Inferior parietal cortex (tissue), 1 donor: Measurements from ENCODE around the gene HIVEP1.
"Not testable (repeated sequence)": the region's sequence is repeated elsewhere in the genome, so short reads cannot be mapped to it uniquely, and the experiment has no call there.

Experiments
- DNase-seq: peaks from one replicate; pipeline ENCODE4 v3.0.0-alpha.2; 2016; ENCODE audit errors: extremely low spot score

HIVEP1 gene

GRCh38 chr6:12116978-12117377 lies 104.9 kb downstream of the HIVEP1 start:
- no peak for DNase-seq

DNA sequence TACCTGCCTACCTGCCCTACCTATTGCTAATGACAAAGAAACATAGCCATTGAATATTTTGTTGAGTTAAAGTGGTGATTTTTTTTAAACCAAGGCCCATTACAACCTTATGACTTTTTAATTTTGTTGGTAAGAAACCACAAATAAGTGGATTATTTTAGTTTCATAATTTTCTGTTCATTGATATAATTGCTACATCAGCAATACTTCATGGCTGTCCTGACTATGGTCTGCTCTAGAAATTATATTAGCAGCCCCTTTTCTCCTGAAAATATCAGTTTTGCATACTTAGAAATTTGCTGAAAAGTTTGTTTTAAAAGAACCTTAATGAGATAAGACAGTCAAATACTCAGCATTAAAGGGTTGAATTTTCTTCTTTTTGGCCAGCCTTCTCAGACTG lies 106.5 kb downstream of the HIVEP1 start:
- no peak for DNase-seq

GRCh38 chr6:12119085-12119588 lies 107.0 kb downstream of the HIVEP1 start:
- no peak for DNase-seq

DNA sequence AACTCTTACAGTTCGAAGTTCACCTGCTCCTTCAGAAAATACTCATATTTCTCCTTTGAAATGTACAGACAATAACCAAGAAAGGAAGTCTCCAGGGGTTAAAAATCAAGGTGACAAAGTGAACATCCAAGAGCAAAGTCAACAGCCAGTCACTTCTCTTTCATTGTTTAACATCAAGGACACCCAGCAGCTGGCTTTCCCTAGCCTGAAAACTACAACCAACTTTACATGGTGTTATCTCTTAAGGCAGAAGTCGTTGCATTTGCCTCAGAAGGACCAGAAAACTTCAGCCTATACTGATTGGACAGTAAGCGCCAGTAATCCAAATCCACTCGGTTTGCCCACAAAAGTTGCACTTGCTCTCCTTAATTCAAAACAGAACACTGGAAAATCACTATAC lies 113.3 kb downstream of the HIVEP1 start:
- no peak for DNase-seq

DNA sequence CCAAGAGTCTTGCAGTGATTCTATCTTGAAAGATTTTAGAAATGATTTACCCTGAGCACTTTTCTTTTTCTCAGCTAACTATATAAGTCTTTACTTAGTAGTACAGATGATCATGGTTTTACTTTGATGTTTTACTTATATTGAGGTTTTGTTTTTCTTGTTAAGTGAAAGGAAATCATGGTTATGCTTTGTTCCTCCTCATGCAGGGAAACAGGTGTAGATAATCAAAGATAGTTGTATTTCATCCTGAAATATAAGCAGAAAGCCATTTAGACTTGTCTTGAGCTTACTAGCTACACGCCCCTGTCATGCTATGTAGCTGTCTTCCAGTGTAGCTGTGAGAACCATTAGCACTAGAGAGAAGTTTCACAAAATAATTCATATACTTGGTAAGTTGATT lies 113.9 kb downstream of the HIVEP1 start:
- DNase-seq = no peak

DNA sequence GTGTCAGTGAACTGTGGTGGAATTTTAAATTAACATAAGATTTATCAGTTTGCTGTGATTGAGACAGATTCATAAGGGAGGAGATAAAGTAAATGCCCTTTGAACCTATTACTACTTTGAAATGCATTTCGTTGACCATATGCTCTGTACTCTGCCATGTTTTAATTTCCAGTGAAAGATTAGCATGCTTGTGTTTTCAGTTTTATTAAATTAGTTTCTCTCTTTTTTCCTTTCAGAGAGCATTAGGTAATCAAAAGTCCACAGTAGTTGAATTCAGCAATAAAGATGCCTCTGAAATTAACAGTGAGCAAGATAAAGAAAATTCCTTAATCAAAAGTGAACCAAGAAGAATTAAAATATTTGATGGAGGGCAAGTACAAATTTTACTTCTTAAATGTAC lies 117.4 kb downstream of the HIVEP1 start:
- no peak for DNase-seq

DNA sequence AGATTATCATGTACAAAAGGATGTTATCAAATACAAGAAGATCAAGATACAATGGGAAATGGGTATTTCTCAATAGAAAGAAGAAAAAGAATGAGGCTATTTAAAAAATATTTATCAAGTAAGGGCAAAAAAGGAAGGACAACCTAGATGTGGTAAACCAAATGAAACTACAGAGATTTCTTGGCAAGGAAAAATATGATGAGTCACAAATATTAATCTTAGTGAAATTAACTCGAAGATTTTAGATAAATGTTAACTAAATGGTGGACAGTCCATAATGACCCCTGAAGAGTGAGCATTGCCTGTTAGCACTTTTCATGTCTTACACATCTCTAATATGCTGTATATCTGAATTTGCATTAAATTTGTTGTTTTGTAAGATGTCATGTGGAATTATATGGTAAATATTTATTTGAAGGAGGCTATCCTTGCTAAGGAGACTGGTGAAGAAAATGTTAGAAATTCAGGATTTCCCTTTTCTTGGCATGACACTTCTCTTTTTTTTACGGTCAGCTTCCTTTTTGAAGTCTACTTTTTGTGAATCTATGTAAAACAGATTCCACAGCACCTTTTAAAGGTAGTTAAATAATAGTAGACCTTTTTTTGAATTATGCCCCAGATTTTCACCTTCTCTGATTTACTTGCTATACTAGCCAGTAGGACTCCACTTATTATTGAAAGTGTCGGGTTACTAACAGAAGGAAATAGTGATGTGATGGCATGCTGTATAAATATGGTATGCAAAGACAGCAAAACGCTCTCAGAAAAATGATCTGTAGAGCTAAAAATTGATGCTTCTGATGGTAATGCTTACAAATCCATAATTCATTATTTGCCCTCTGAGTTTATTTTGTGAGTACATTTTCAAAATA lies 120.5 kb downstream of the HIVEP1 start:
- DNase-seq = no peak

GRCh38 chr6:12134581-12134980 lies 122.5 kb downstream of the HIVEP1 start:
- DNase-seq = no peak

GRCh38 chr6:12134991-12135390 lies 122.9 kb downstream of the HIVEP1 start:
- no peak for DNase-seq

DNA sequence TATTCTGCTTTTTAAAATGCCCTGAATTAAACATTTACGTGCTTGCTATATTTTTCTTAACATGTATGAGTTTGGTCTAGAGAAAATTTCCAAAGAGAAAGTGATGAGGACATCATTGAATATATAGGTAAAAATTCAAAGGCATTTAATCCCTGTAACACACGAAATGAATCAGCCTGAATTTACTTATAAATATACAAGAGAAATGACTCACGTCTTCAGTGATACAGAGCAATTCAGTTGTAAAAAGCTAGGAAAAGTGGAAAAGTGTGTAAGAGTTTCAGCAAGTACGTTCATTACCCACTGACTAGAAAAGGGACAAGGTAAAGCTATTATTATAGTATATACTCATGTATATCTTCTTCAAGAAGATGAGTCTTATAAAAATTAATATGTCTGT lies 124.8 kb downstream of the HIVEP1 start:
- DNase-seq = no peak

- DNase-seq = peak; percentile 72
These were observed 125.4 kb downstream of the HIVEP1 start for GRCh38 chr6:12137480-12137879.

DNA sequence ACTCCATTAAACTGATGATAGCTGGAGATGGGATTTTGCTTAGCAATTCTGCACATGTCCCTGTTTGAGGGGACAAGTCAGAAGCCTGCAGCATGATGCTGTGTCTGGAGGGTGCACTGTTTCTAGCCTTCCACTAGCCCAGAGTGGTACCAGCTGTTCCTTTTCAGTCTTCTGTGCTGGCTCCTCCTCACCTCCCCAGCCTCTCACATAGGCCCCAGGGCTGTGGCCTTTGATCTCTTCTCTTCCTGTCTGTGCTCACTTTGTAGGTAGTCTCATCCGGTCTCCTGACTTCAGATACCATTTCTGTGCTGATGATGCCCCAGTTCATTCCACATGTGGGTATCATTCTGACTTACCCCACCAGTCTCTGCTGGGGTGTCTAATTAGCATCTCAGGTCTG lies 126.3 kb downstream of the HIVEP1 start:
- no peak for DNase-seq

DNA sequence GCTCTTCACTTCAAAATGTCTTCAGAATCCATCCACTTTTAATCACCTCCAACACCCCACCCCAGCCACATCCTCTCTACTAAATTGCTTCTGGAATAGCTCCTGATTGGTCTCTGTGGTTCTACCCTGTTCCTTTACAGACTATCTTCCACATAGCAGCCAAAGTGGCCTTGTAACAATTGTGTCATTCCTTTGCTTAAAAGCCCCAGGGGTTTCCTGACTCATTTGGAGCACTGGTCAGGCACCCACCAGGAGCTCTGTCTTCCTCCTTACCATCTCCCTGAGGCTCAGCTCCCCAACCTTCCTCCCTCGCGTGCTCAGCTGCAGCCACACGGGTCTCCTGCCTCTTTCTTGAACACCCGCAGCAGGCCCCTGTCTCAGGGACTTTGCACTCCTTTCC lies 126.8 kb downstream of the HIVEP1 start:
- no peak for DNase-seq

DNA sequence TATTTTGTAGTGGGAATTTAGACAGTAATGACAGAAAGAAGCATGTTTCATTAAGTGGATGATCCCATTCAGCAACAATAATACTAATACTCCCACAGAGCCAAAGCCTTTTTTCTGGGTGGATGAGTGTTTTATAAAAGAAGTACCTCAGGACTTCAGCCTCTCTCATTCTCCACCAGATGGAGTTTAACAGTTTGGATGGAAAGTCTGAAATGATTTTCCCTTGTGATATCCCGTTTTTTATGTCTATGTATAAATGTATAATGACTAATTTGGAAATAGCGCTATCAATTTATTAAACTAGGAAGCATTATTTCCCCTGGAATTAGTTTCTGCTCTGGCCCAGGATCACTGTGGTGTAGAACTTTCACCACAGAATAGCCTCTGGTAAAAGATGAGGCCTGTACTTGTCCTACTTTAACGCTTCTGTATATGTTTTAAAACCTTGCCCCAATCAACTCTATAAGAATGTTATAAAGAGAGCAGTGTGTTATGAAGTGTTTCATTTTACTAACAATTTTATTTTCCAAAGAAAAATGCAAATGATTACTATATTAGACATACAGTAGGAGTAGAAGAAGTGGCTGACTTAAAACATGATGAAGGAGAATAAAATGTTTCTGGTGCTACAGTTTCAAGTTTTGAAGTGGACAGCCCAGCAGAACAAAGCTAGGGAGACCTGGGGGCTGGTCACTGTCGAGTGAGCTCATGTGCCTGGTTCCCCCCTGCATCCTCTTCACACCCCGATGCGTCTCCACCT lies 135.6 kb downstream of the HIVEP1 start:
- DNase-seq = no peak

DNA sequence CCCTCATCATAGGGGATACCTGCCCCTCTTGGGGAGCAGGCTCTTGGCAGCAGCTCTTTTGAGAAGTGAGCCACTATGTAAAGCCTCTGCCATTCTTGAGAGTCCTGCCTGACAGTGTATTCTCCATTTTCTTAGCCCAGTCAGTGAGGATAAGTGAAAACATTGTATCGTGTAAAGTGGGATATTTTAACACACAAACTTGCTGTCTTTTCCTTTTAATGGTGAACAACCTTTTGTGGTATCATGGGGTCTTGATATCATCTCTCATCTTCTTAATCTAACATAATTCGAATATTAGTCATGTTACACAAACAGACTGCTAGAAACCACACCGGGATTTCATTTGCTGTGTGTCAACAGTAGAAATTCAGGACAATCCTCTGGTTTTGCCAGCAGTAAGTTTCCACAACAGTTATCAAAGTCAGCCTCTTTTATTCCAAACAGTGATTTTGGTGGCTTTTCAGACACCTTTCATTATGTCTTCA lies 136.2 kb downstream of the HIVEP1 start:
- DNase-seq = no peak

DNA sequence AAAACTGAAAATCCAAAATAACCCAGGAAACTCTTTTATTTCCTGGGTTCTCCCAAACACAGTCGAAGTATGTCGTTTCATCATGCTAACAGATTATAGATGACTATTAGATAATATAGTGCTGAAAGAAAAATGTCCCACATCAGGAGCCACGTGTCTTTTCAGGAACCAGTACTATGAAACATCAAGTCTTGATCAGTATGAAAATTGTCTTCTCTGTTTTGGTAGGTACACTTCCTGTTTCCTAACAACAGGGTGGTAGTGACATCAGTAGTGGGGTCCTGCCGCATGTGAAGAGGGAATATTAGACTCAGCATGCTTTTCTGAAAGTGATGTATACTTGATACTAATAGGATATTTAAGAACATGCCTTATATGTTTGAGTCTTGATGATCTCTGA lies 136.7 kb downstream of the HIVEP1 start:
- no peak for DNase-seq

DNA sequence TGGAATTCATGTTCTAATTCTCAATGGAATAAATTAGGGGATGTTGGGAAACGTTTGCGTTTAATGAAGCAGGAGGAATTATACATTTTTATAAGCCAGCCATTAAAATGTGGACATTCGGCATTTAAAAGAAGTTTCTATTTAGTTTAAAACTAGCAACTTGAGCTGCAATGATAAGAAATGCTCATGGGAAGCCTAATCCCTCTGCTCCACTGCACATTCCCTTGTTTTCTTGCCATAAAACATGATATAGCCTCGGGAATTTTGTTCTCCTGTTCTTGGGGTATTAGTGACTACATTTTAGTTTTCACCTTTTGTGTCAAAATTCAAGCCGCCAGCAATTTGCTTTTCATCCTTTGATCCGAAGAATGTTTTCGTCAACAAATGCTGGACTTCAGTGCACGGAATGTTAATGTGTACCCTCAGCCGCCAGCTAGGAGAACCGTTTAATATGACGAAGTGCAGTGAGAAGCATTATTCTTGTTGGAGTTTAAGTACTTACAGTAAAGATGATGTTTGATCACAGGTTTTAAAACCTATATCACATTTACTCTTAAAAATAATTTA lies 137.9 kb downstream of the HIVEP1 start:
- peak; percentile 52 for DNase-seq

- DNase-seq = peak; percentile 58
These were observed 138.8 kb downstream of the HIVEP1 start for GRCh38 chr6:12150812-12151432.

GRCh38 chr6:12151433-12151820 lies 139.3 kb downstream of the HIVEP1 start:
- DNase-seq = no peak

GRCh38 chr6:12152023-12152970 lies 140.2 kb downstream of the HIVEP1 start:
- peak; percentile 59 for DNase-seq

GRCh38 chr6:12155769-12156168 lies 143.7 kb downstream of the HIVEP1 start:
- not testable (repeated sequence) for DNase-seq
